GM18526 (cell line): ENCODE results near the gene CDH23.

Experiments used
- POLR2A ChIP-seq: IDR thresholded peaks from 3 replicates; pipeline ENCODE4 v1.6.1; 2011; ENCODE audit not compliant: insufficient read length; ENCODE audit errors: extremely low read depth

CDH23 gene

GRCh38 chr10:71511206-71511605 lies 114.5 kb downstream of the CDH23 start:
- TF ChIP-seq POLR2A = no peak

GRCh38 chr10:71512312-71512711 lies 115.6 kb downstream of the CDH23 start:
- no peak for TF ChIP-seq POLR2A

- no peak for TF ChIP-seq POLR2A
Measured at GRCh38 chr10:71512761-71513539, 116.2 kb downstream of the CDH23 start.

GRCh38 chr10:71513540-71513853 lies 116.8 kb downstream of the CDH23 start:
- TF ChIP-seq POLR2A = no peak

- TF ChIP-seq POLR2A = no peak
Measured at GRCh38 chr10:71513936-71514335, 117.2 kb downstream of the CDH23 start.

GRCh38 chr10:71515531-71516172 lies 118.9 kb downstream of the CDH23 start:
- TF ChIP-seq POLR2A = no peak

GRCh38 chr10:71516890-71517289 lies 120.2 kb downstream of the CDH23 start:
- TF ChIP-seq POLR2A = no peak

GRCh38 chr10:71517298-71518169 lies 120.8 kb downstream of the CDH23 start:
- TF ChIP-seq POLR2A = no peak

- TF ChIP-seq POLR2A = no peak
Measured at GRCh38 chr10:71520042-71520441, 123.3 kb downstream of the CDH23 start.

- no peak for TF ChIP-seq POLR2A
Measured at GRCh38 chr10:71521504-71522441, 125.1 kb downstream of the CDH23 start.

GRCh38 chr10:71522442-71523144 lies 125.9 kb downstream of the CDH23 start:
- no peak for TF ChIP-seq POLR2A

- TF ChIP-seq POLR2A = no peak
Measured at GRCh38 chr10:71523756-71524155, 127.0 kb downstream of the CDH23 start.

- TF ChIP-seq POLR2A = no peak
Measured at GRCh38 chr10:71525092-71525491, 128.4 kb downstream of the CDH23 start.

- no peak for TF ChIP-seq POLR2A
Measured at GRCh38 chr10:71525721-71526120, 129.0 kb downstream of the CDH23 start.
